H1 (cell line): Measurements from ENCODE around the gene DVL1. TPM values are rescaled to one million over a fixed set of nuclear protein-coding genes. Genes with fewer than 3 reads are reported as not detected.

Experiments
- CTCF ChIA-PET: fragments of 300-600 bp; sonication (Branson Sonifier 250); formaldehyde crosslinking; loops from one replicate; lab custom pipeline; 2021; ENCODE audit not compliant: partially characterized antibody; lab: Charles Lee
- POLR2A ChIA-PET: fragments of 300-600 bp; sonication (Branson Sonifier 250); formaldehyde crosslinking; loops from one replicate; lab custom pipeline; 2021; ENCODE audit warnings: inconsistent platforms; ENCODE audit not compliant: partially characterized antibody; lab: Charles Lee
- DNase-seq, 2 experiments: peaks; one replicate each; pipeline versions ENCODE4 v3.0.0 to v3.0.0-alpha.2; 2010 to 2022; ENCODE audit warnings: low spot score in 2 of 2, low read depth in 1 of 2, mixed read lengths in 1 of 2
- FAIRE-seq: peaks from 2 replicates; lab custom pipeline; 2011; peaks lifted over from hg19 to GRCh38; lab: Jason Lieb, UNC
- H2AFZ ChIP-seq: 2 replicates; pipeline ENCODE4 v1.8.1; 2012; ENCODE audit warnings: low read length, inconsistent platforms
- H2AK5ac ChIP-seq: 2 replicates; pipeline ENCODE4 v1.6.1; 2013; ENCODE audit warnings: low read depth, low read length
- H2BK120ac ChIP-seq: replicated peaks from 2 replicates; pipeline ENCODE3; 2013; ENCODE audit warnings: low read depth, low read length, inconsistent platforms
- H2BK12ac ChIP-seq: 2 replicates; pipeline ENCODE4 v1.6.1; 2013; ENCODE audit warnings: low read depth, low read length
- H2BK15ac ChIP-seq: 2 replicates; pipeline ENCODE4 v1.6.1; 2013; ENCODE audit warnings: low read length
- H2BK20ac ChIP-seq: 2 replicates; pipeline ENCODE4 v1.6.1; 2013; ENCODE audit warnings: low read length
- H2BK5ac ChIP-seq: 2 replicates; pipeline ENCODE4 v1.6.1; 2013; ENCODE audit warnings: low read depth, low read length
- H3K14ac ChIP-seq: 2 replicates; pipeline ENCODE4 v1.6.1; 2013; ENCODE audit warnings: inconsistent platforms; ENCODE audit not compliant: insufficient read length
- H3K18ac ChIP-seq: 2 replicates; pipeline ENCODE4 v1.6.1; 2013; ENCODE audit warnings: low read length; ENCODE audit errors: extremely low read depth
- H3K23ac ChIP-seq: 2 replicates; pipeline ENCODE4 v1.6.1; 2013; ENCODE audit warnings: inconsistent platforms; ENCODE audit not compliant: insufficient read length
- H3K23me2 ChIP-seq: 2 replicates; pipeline ENCODE4 v1.6.1; 2013; ENCODE audit warnings: low read depth, low read length
- H3K27ac ChIP-seq: 2 replicates; pipeline ENCODE4 v1.6.1; 2011; ENCODE audit warnings: low read depth, low read length, inconsistent platforms
- H3K27me3 ChIP-seq, 4 experiments: replicated peaks in 1 of 4; 1 replicate in 1 of 4; 2 replicates in 3 of 4; pipeline versions ENCODE4 v1.6.1 to v1.8.1; 2011 to 2013; ENCODE audit warnings: low read length in 3 of 4, mild to moderate bottlenecking in 3 of 4, inconsistent platforms in 2 of 4, mixed read lengths in 2 of 4, moderate library complexity in 1 of 4; ENCODE audit not compliant: control insufficient read depth in 3 of 4, insufficient read depth in 3 of 4; ENCODE audit errors: extremely low read depth in 1 of 4
- H3K36me3 ChIP-seq, 4 experiments: 2 replicates each; pipeline versions ENCODE4 v1.6.1 to v1.8.1; 2011 to 2013; ENCODE audit warnings: mild to moderate bottlenecking in 4 of 4, low read length in 3 of 4, moderate library complexity in 2 of 4, control low read depth in 1 of 4, inconsistent platforms in 1 of 4; ENCODE audit not compliant: insufficient read depth in 4 of 4, control insufficient read depth in 2 of 4
- H3K4ac ChIP-seq: replicated peaks from 2 replicates; pipeline ENCODE3; 2013; ENCODE audit warnings: low read length, low read depth, mixed read lengths, inconsistent platforms; ENCODE audit not compliant: insufficient read length
- H3K4me1 ChIP-seq, 4 experiments: replicated peaks in 1 of 4; 1 replicate in 1 of 4; 2 replicates in 3 of 4; pipeline versions ENCODE4 v1.6.1 to v1.8.1; 2011 to 2013; ENCODE audit warnings: low read length in 3 of 4, inconsistent platforms in 2 of 4, mixed read lengths in 1 of 4; ENCODE audit not compliant: insufficient read depth in 4 of 4, control insufficient read depth in 3 of 4
- H3K4me2 ChIP-seq, 2 experiments: 2 replicates each; pipeline versions ENCODE4 v1.6.1 to v1.8.1; 2011 to 2013; ENCODE audit warnings: low read depth in 2 of 2, low read length in 2 of 2, control low read depth in 1 of 2, inconsistent platforms in 1 of 2, mild to moderate bottlenecking in 1 of 2; ENCODE audit not compliant: insufficient read depth in 1 of 2
- H3K4me3 ChIP-seq, 4 experiments: fragments of 200-600, 300-600 bp in 1 of 4; sonication (generic), shearing (Covaris generic), sonication (Bioruptor Twin) in 1 of 4; 2 replicates each; pipeline versions ENCODE4 v1.5.1 to v1.8.1; 2011 to 2016; ENCODE audit warnings: low read length in 4 of 4, low read depth in 3 of 4, control low read depth in 2 of 4, inconsistent platforms in 2 of 4, mild to moderate bottlenecking in 2 of 4, mixed read lengths in 1 of 4, moderate library complexity in 1 of 4; ENCODE audit not compliant: insufficient read depth in 2 of 4; ENCODE audit errors: extremely low read depth in 1 of 4
- H3K56ac ChIP-seq: replicated peaks from 2 replicates; pipeline ENCODE3; 2013; ENCODE audit warnings: low read depth, mild to moderate bottlenecking, mixed read lengths, low read length, inconsistent platforms; ENCODE audit not compliant: insufficient read length
- H3K79me1 ChIP-seq: 2 replicates; pipeline ENCODE4 v1.6.1; 2013; ENCODE audit warnings: low read depth, low read length, control low read depth
- H3K79me2 ChIP-seq, 2 experiments: 2 replicates each; pipeline versions ENCODE4 v1.6.1 to v1.8.1; 2012 to 2013; ENCODE audit warnings: low read length in 2 of 2, mild to moderate bottlenecking in 2 of 2, inconsistent platforms in 1 of 2; ENCODE audit not compliant: insufficient read depth in 2 of 2, control insufficient read depth in 1 of 2
- H3K9ac ChIP-seq, 4 experiments: replicated peaks in 1 of 4; 1 replicate in 1 of 4; 2 replicates in 3 of 4; pipeline versions ENCODE4 v1.6.1 to v1.8.1; 2011 to 2013; ENCODE audit warnings: low read depth in 3 of 4, low read length in 3 of 4, control low read depth in 2 of 4, mild to moderate bottlenecking in 2 of 4, moderate library complexity in 2 of 4, inconsistent platforms in 1 of 4; ENCODE audit errors: extremely low read depth in 1 of 4
- H3K9me3 ChIP-seq, 2 experiments: 2 replicates each; pipeline versions ENCODE4 v1.6.1 to v1.8.1; 2012 to 2013; ENCODE audit warnings: mild to moderate bottlenecking in 2 of 2, moderate library complexity in 2 of 2, control low read depth in 1 of 2, inconsistent platforms in 1 of 2, low read depth in 1 of 2, low read length in 1 of 2, mixed read lengths in 1 of 2; ENCODE audit not compliant: insufficient read depth in 2 of 2
- H4K20me1 ChIP-seq, 2 experiments: replicated peaks in 1 of 2; 2 replicates each; pipeline versions ENCODE3 to v1.8.1; 2011 to 2013; ENCODE audit warnings: inconsistent platforms in 2 of 2, low read length in 2 of 2, mild to moderate bottlenecking in 1 of 2; ENCODE audit not compliant: insufficient read depth in 2 of 2, control insufficient read depth in 1 of 2
- H4K5ac ChIP-seq: 2 replicates; pipeline ENCODE4 v1.6.1; 2013; ENCODE audit warnings: low read length, low read depth, mixed read lengths, inconsistent platforms; ENCODE audit not compliant: insufficient read length
- H4K8ac ChIP-seq: 2 replicates; pipeline ENCODE4 v1.8.0; 2013; ENCODE audit warnings: mild to moderate bottlenecking, moderate library complexity, low read length, inconsistent platforms; ENCODE audit not compliant: insufficient read depth; ENCODE audit errors: extremely low read depth
- H4K91ac ChIP-seq: replicated peaks from 2 replicates; pipeline ENCODE3; 2013; ENCODE audit warnings: low read length, mixed read lengths, inconsistent platforms; ENCODE audit not compliant: insufficient read length
- MAX ChIP-seq: IDR thresholded peaks from 2 replicates; pipeline ENCODE4 v1.6.1; 2012; ENCODE audit warnings: inconsistent platforms
- WGBS, 2 experiments: shearing (Covaris generic) in 1 of 2; methylation state at CpG; one replicate each; pipeline versions ENCODE4 v1.1.6 to v1.1.7; 2013 to 2015; ENCODE audit warnings: low lambda C conversion rate in 2 of 2, mixed read lengths in 2 of 2, inconsistent platforms in 1 of 2, low coverage in 1 of 2, missing lambda C conversion rate in 1 of 2; ENCODE audit not compliant: insufficient replicate concordance in 2 of 2, insufficient coverage in 1 of 2, insufficient read length in 1 of 2; ENCODE audit errors: extremely low coverage in 1 of 2, missing lambda C conversion rate in 1 of 2; 5-methylcytosine and 5-hydroxymethylcytosine counted together
- polyA plus RNA-seq, 7 experiments: library from polyadenylated mRNA; depleted of rRNA in 3 of 7; stranded (reverse) in 5 of 7; unstranded in 2 of 7; fragments of >200 nt in 5 of 7; fragments of 200-250 nt in 2 of 7; gene quantifications; 1 replicate in 5 of 7; 2 replicates in 1 of 7; 4 replicates in 1 of 7; pipeline versions ENCODE4 v1.2.1 to v1.2.3, GENCODE V29; 2011 to 2013; ENCODE audit warnings: missing spikeins in 2 of 7, mixed read lengths in 2 of 7
- total RNA-seq: library from RNA; stranded (reverse); fragmentation: NEBNext Ultra II Directional; extraction: Animal tissue kit (Norgen Biotek cat#: 25700); gene quantifications from 2 replicates; pipeline ENCODE4 v1.2.1, GENCODE V29; 2021

DVL1 gene
- total and polyA plus RNA-seq, 2 of the 8 experiments (the other 6 are each of a cell fraction or from before 2014, with no cell fraction given), result 39.4 to 58.9 TPM

- no peaks in the 10 kb centered on the region for H3K9me3 ChIP-seq
- no peak overlapping the region for H3K9ac ChIP-seq
- no peak overlapping the region for H2BK120ac ChIP-seq
- H3K4me2 ChIP-seq, result no peak overlapping the region
- no peak overlapping the region for H4K5ac ChIP-seq
- no peak for DNase-seq
- no peak overlapping the region for H3K4me3 ChIP-seq
- H3K79me1 ChIP-seq, result no peaks in the 10 kb centered on the region
- peaks cover 6 to 14% of the 10 kb centered on the region in 2 experiments for H4K20me1 ChIP-seq
- peaks cover 0 to 3% (median 0%) of the 10 kb centered on the region in 4 experiments; a peak in 1 of 7 replicates for H3K27me3 ChIP-seq
- 93% methylated on average over 50 of the region's 62 CpGs; no CpG with 5 or more reads in 1 of the 2 experiments for WGBS, 2 experiments
- H2AFZ ChIP-seq, result no peak overlapping the region
- TF ChIP-seq MAX, result no peak
- H4K8ac ChIP-seq, result no peak overlapping the region
- H3K14ac ChIP-seq, result no peak overlapping the region
- no peaks in the 10 kb centered on the region for H3K23me2 ChIP-seq
- peak overlapping the region; percentile 60; the same call in 1 of the 2 replicates for H2BK5ac ChIP-seq
- H3K36me3 ChIP-seq, result peaks cover 0 to 7% (median 0%) of the 10 kb centered on the region in 4 experiments; a peak in 1 of 8 replicates
- H3K79me2 ChIP-seq, result no peaks in the 10 kb centered on the region
- no peak overlapping the region for H3K4ac ChIP-seq
- POLR2A ChIA-PET, result interaction anchor here (0.6 to 1.7 kb wide), 5 partner anchors 9 to 35 kb away, joined by 3 to 6 read pairs (median 4); partner anchors contain the start of gene TAS1R3
- peak overlapping the region; percentile 65 for H4K91ac ChIP-seq
- no peak overlapping the region for H3K18ac ChIP-seq
- no peak overlapping the region for H2BK15ac ChIP-seq
- no peak overlapping the region for H2BK20ac ChIP-seq
- CTCF ChIA-PET, result interaction anchor here (0.8 to 1.1 kb wide), 3 partner anchors 9 to 64 kb away, joined by 3 to 5 read pairs (median 3); partner anchors contain the start of genes B3GALT6 and SDF4
- H2AK5ac ChIP-seq, result 0 out of 2 replicates have a peak overlapping the region, but pooled peaks have one; percentile 53
- H3K23ac ChIP-seq, result no peak overlapping the region
- no peak overlapping the region for H3K56ac ChIP-seq
- peaks cover 0 to 12% (median 0%) of the 10 kb centered on the region in 4 experiments; a peak in 2 of 7 replicates for H3K4me1 ChIP-seq
- no peak overlapping the region for H2BK12ac ChIP-seq
- no peak overlapping the region for H3K27ac ChIP-seq
- FAIRE-seq, result no peak
Observed at GRCh38 chr1:1296070-1297061, 52.9 kb downstream of the DVL1 start.
